NCI-H2029 treated with DMSO at 0.1 percent for 48 hours (cell line): ENCODE measurements around the gene CCDC171.

Experiments
- DNase-seq: peaks from one replicate; lab custom pipeline; 2025; lab: John Stamatoyannopoulos, UW

Gene CCDC171

DNA sequence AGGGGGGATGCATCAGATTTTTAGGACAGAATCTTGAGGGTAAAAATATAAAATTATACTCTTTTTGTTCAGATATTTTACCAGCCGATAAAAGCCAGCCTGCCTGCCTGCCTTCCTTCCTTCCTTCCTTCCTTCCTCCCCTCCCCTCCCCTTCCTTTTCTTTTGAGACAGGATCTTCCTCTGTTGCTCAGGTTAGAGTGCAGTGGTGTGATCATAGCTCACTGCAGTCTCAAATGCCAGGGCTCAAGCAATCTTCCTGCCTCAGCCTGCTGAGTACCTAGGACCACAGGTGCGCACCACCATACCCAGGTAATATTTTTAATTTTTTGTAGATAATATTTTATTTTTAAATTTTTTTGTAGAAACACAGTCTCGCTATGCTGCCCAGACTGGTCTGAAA lies 330.0 kb downstream of the CCDC171 start:
- DNase-seq = no peak

DNA sequence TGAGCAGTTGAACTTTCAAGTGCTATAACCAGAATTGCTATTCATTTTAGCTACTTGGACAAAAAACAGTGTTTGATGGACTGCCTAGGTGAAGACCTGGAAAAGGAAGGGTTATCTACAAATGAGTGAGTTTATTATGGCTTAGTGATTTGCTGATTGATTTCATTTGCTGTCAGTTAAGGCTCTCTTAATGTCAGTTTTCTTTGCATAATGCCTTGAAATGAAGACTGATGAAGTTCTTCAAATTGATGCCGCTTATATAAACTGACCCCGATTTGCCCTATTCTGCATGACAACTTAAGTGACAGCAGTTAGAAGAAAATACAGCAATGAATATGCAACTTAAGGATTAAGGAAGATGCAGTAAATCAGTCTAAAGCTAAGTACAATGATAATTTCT lies 332.6 kb downstream of the CCDC171 start:
- DNase-seq = no peak

- DNase-seq = no peak
Measured at GRCh38 chr9:15889555-15889954, 336.7 kb downstream of the CCDC171 start.

- no peak for DNase-seq
Measured at GRCh38 chr9:15901572-15901971, 348.7 kb downstream of the CCDC171 start.

DNA sequence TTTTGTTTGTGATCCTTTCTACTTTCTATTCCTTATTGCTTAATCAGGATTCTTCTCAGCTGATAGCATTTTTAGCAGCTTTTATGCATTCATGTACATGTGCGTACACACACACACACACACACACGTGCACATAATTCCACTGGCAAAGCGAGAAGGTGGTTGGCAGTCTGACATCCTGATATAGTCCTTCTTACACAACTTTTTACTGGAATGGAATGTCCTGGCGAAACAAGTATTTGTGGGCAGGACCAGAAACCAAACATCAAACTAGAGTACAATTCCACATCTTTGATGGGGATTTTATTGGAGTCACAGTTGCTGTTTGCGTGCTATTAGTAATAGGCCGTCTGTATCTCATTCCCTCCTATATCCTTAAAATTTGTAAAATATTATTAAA lies 356.5 kb downstream of the CCDC171 start:
- no peak for DNase-seq

DNA sequence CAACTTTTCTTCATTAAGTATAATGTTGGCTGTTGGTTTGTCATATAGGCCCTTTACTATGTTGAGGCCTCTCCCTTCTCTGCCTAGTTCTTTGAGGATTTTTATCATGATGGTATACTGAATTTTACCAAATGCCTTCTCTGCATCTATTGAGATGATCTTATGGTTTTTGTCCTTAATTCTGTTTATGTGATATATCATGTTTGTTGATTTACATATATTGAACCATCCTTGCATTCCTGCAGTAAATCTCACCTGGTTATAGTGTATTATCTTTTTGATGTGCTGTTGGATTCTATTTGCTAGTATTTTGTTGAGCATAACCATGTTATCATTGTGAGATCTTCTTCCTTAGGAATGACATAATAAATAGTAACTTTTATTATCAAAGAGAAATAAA lies 362.9 kb downstream of the CCDC171 start:
- DNase-seq = no peak

DNA sequence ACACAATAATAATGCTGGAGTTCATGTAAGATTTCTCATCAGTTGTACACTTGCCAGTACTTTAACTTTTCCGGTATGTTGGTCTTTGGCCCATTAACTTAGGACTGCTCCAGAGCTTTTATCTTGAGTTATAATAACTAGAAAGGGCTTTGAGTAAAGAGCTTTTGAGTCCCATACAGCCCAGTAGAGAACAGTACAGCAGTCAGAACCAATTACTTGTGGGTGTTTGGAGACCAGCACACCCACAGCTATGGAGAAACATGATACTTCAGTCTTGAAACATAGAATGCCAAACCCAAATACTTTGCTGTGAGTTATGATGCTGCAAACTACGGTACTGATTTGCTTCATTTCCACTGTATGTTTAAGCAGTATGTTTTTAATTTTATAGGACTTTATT lies 374.3 kb downstream of the CCDC171 start:
- DNase-seq = no peak

DNA sequence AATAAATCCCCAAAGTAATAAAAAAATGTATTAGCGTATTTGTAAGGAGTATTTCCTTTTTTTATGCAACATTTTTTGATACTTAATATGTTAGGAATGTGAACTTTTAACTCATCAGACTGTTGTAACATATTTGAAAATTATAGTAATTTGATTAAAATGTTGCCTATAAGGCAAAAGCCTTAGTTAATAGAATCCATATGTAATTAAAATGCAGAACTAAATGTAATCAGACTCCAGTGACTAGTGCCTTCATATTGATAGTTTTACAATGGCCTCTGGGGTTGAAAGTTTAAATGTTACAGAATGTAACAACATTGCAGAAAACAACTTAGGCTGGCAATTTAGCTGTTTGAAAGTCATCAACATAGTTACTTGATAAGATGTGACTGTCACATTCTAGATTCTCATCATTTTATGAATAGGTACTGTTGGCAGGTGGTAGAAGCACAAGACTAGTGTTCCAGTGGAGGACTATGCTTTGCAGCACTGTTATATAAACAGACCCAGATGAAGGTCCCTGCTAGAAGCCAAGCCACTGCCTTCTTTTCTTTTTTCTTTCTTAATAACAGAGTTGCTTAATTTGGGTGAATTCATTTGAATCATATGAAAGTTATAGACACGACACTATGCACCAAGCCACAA lies 382.9 kb downstream of the CCDC171 start:
- DNase-seq = peak; percentile 86

DNA sequence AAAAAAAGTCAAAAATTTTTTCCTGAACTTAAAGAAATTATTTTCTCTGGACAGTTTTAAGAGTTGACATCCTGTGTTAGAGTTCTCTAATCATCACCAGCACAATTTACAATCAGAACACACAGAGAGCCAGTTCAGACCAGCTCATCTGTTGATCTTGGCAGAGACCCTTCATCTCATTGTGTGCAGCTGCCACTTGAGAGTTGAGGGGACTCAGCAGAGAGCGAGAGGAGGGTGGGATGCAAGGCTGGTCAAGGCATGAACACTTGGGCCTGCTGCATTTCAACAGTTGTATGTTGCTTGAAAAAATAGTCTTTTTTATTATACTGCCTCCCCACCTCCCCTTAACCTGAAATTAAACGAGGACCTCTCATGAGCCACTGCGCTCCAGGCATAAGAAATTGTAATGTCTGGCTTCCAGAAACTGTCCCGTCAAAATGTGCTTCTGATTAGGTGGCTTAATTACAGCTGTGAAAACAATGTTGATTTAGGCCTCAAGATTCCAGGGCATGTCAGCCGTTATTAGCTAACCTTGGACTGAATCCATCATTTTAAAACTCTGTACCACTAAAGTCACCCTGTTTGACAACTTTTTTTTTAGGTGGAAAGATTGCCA lies 383.6 kb downstream of the CCDC171 start:
- DNase-seq = peak; percentile 86

DNA sequence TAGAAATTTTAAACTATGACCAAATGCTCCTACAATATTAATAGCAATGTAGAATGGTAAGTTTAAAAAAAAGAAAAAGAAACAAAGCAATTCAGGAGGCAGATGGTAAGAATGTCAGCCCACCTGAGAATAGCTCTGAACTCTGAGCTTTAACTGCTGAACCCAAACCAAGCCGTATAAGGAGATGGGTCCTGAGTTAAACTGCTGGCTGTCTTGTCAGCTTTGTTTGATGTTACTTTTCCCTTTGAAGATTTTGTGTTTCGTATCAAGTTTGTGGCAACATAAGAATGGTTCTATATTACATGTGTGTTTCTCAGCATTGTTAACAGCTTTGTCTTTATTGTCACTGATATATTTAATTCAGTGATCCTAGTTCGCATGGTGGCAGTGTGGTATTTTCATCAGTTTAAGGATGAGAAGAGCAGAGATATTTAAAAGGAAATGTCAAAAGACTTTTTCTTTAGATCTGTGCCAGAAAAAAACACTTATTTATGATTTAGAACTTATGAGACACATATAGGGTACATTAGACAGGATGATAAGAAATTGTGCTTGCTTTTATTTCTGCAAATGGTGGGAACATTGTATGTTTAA lies 390.1 kb downstream of the CCDC171 start:
- no peak for DNase-seq

GRCh38 chr9:15944341-15944740 lies 391.5 kb downstream of the CCDC171 start:
- no peak for DNase-seq

DNA sequence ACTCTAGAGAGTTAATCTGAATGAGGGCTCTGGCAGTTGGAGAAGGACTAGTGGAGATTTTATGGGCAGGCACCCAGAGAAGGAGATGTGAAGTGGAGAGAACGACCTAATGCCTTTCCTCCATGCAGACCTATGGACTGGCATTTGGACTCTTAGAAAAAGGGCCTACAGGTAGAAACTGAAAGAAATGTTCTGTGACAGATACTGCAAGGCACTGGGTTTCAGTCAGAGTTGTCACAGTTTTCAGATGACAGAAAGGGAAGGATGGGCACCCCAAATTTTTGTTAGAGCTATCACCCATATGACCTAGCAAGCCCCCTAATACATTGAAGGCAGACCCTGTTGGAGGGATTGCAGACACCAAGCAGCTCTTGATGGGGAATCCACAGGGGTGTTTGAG lies 406.8 kb downstream of the CCDC171 start:
- no peak for DNase-seq

DNA sequence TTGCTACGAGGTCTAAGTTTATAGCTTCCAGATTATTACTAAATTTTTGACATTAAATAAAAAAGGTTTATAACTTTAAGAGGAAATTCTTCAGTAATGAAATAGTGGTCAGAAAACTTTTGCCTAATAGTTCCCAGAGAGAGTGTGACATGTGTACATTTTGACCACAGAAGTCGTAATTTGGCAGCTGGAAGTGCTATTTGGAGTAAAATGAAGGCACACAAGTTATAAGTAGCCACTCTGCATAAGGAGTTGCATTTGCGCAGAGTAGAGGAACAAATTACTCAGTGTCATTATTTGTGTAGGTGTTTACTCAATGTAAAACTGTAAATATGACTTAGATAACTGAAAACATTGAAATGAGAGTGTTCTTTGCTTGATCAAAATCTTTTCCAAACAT lies 408.4 kb downstream of the CCDC171 start:
- DNase-seq = no peak

GRCh38 chr9:15965246-15965745 lies 412.5 kb downstream of the CCDC171 start:
- no peak for DNase-seq

DNA sequence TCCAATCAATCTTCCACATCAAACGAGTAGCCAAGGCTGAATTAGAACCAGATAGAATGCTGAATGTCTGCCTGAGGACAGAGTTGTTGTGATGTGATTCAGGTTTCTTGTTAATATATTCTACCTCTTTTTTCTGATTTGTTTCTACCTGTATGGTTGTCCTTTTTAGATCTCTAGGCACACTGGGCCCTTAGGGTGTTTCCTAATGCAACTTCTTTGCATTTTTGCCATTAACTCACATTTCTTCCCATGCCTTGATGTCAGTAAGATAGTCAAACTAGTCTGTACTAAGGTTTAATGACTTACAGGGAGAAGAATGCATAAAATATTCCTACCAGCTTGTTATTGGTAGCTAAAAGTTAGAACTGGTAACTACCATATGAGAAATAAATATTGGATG lies 413.6 kb downstream of the CCDC171 start:
- no peak for DNase-seq

DNA sequence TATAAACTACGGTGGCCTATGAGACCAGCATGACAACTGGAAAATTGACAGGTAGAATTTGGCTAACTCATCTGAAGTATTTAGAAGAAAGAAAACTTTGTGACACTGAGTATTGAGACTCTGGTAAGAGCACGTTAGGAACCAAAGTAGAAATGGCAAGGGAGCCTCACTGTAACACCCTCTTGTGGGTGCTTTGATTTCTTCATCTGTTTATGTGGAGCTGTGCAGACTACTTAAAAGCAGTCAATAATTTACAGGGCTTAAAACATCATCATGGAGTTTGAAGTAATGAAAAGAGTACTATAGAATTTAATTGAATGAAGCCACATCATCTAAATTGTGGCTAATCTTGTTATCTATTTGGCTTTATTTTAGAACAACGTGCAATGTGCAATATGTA lies 414.2 kb downstream of the CCDC171 start:
- no peak for DNase-seq

DNA sequence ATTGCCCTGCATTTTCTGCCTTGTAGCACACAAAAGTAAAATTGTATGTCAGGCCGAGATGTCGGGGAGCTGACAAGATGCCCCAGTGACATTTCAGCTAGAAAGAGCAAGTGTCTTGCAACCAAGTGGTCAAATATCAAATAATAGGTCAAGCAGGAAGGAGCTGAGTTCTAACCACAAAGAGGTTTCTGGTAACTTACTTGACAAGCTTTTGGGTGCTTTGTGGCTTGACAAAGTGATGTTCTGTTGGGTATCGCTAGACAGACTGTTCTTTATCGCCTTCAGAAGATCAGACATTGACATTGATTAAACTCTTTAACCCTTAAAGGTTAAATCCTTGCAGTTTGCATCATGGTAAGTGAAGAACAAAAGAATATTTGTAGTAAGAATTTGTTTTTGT lies 419.9 kb downstream of the CCDC171 start:
- no peak for DNase-seq

DNA sequence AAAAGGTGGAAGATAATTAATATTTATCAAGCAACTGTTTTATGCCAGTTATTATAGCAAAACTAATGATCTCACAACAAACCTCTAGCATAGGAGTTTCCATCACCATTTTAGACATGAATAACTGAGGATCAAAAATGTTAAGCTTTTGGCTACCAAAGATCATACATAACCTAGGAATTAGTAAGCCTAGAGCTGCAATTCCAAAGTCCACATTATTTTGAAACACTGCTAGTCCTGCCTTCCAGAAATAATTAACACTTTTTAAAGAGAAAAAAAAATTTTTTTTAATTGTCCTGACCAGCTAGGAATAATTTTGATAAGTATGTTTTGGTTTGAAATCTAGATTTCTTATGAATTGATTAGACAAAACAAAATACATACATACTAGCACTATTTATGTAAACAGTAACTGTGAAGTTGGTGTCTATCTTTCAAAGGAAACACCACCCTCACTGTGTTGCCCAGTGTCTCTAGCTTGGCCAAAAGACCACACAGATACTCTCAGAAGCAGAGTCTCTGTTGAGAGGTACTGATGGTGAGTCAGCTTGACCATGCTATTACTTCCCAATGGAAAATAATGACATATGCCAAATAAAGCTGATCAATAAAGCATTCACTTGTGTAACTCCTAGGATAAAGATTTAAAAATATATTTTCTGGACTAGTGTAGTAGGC lies 422.4 kb downstream of the CCDC171 start:
- DNase-seq = no peak

DNA sequence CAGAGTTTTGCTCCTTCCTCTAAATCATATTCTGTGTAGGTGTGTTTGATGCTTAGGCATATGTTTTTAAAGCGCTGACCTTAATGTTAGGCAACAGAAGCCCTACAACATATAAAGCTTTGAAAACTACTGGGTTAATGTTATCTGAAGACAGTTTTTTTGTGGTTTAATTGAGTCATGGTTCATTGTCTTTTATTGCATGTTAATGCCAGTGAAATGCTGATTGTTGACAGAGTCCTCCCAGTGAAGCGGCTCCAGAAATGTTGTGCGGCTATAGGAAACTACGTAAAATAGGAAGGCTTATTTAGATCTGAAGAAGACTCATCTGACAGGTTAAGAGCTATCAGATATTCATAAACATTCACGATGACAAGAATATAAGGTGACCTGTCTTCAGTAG lies 424.6 kb downstream of the CCDC171 start:
- no peak for DNase-seq

DNA sequence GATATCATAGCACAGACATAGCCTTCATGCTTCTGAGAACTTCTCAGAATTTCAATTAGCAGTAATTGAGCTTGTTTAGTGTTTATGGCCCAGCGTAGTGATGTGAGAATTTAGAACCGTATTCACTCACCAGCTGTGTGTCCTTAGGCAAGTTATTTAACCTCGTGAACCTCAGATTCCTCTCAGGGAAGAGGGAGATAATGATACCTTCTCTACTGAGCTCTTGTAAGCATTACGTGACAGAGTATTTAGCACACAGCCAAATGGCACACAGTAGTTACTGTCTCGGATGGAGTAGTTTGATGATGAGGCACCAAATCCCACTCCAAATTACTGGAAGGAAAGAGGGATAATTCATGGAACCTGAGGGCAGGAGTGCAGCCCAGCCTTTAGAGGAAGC lies 429.3 kb downstream of the CCDC171 start:
- DNase-seq = no peak

- no peak for DNase-seq
Measured at GRCh38 chr9:15999422-16000339, 446.8 kb downstream of the CCDC171 start.

DNA sequence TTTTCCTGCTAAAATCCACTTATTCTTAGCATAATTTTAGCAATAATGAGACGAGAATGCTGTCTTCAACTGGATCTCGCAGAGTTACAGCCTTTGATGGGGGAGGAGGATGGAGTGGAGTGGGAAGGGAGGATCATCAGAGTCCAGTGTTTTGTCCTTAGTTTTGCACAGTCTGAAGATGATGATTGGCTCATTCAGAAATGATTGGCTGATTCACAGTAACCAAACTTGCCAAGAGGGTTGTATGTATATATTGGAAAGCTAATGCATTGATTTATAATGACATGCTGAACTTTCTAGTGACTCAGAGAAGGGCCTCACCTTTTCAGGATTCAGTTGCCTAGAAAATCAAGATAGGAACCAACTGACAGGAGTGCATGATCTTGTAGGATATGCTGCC lies 448.0 kb downstream of the CCDC171 start:
- no peak for DNase-seq
